Measurements from ENCODE around the gene REG3G.

Gene REG3G

GRCh38 chr2:79025421-79025820 lies at the start of gene REG3G:
TSS of gene REG3G (plus strand) at chr2:79025702. CDS start at chr2:79026094, 392 bp downstream.
- DNase-seq: no peak

GRCh38 chr2:78977661-78978145 lies 47.8 kb upstream of the REG3G start:
- peak; percentile 65 for DNase-seq

GRCh38 chr2:78978340-78978739 lies 47.2 kb upstream of the REG3G start:
- no peak for DNase-seq

- DNase-seq: peak; percentile 27
These were observed 45.9 kb upstream of the REG3G start for GRCh38 chr2:78979380-78980151.

GRCh38 chr2:78980152-78980465 lies 45.4 kb upstream of the REG3G start:
- no peak for DNase-seq

GRCh38 chr2:78980871-78981270 lies 44.6 kb upstream of the REG3G start:
- no peak for DNase-seq

GRCh38 chr2:78982638-78983330 lies 42.7 kb upstream of the REG3G start:
- no peak for DNase-seq

- DNase-seq: no peak
These were observed 41.1 kb upstream of the REG3G start for GRCh38 chr2:78984386-78984785.

GRCh38 chr2:78985558-78985957 lies 39.9 kb upstream of the REG3G start:
- no peak for DNase-seq

- no peak for DNase-seq
These were observed 36.5 kb upstream of the REG3G start for GRCh38 chr2:78989051-78989450.

GRCh38 chr2:78992451-78992806 lies 33.1 kb upstream of the REG3G start:
- no peak for DNase-seq

- DNase-seq: no peak
These were observed 32.5 kb upstream of the REG3G start for GRCh38 chr2:78992807-78993517.

GRCh38 chr2:78993518-78994148 lies 31.9 kb upstream of the REG3G start:
- no peak for DNase-seq

- no peak for DNase-seq
These were observed 30.7 kb upstream of the REG3G start for GRCh38 chr2:78994789-78995188.

GRCh38 chr2:78999406-78999805 lies 26.1 kb upstream of the REG3G start:
- DNase-seq: no peak

- no peak for DNase-seq
These were observed 25.4 kb upstream of the REG3G start for GRCh38 chr2:79000008-79000576.

GRCh38 chr2:79001285-79001684 lies 24.2 kb upstream of the REG3G start:
- no peak for DNase-seq

- no peak for DNase-seq
These were observed 20.8 kb upstream of the REG3G start for GRCh38 chr2:79004680-79005079.

GRCh38 chr2:79005216-79005615 lies 20.3 kb upstream of the REG3G start:
- DNase-seq: no peak

GRCh38 chr2:79009388-79009787 lies 16.1 kb upstream of the REG3G start:
- DNase-seq: no peak

- DNase-seq: no peak
These were observed 14.0 kb upstream of the REG3G start for GRCh38 chr2:79011496-79011895.

- DNase-seq: no peak
These were observed 11.9 kb upstream of the REG3G start for GRCh38 chr2:79013629-79014028.

- DNase-seq: no peak
These were observed 9.2 kb upstream of the REG3G start for GRCh38 chr2:79016342-79016741.
